ENCODE measurements around the gene DEDD. TPM values are rescaled to one million over a fixed set of nuclear protein-coding genes. Genes with fewer than 3 reads are reported as not detected.

DEDD gene
- total RNA-seq, 1 experiment from 2014 or later, result 32.8 TPM

DNA sequence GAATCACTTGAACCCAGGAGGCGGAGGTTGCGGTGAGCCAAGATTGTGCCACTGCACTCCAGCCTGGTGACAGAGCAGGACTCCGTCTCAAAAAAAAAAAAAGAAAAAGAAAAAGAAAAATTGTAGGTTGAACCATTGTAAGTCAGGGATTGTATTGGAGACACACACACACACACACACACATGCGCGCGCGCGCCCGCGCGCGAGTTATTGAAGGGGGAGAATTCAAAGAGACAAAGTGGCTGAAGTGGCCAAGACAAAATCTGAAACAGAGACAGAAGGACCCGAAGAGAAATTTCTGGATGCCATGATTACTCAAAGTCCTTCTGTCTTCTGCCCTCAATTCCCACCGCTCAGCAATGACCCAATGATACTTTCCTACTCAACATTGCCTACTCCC, 38.0 kb downstream of the DEDD start:
- Histone ChIP-seq H3K27me3 (ENCODE audit: insufficient read depth, low read length) (no peaks in the 10 kb centered on the region), H3K4me1 (ENCODE audit: control insufficient read depth in 1 of 2, insufficient read depth in 2 of 2, low read length in 2 of 2) (peaks cover 10 to 53% of the 10 kb centered on the region in 2 experiments), H3K9me3 (ENCODE audit: control insufficient read depth in 1 of 2, insufficient read depth in 1 of 2, low read depth in 1 of 2, low read length in 2 of 2) (no peaks in the 10 kb centered on the region), H3K4me3 (replicated peaks in 1 of 2; ENCODE audit: low read depth in 1 of 2, low read length in 2 of 2) (no peak overlapping the region), H3K9me2 (ENCODE audit: insufficient read depth) (no peaks in the 10 kb centered on the region), H2AFZ (ENCODE audit: low read depth, low read length, poor library complexity, severe bottlenecking) (no peak overlapping the region), H4K20me1 (ENCODE audit: insufficient read depth) (no peaks in the 10 kb centered on the region), H3K4me2 (ENCODE audit: low read length) (no peak overlapping the region), H3K27ac (ENCODE audit: low read depth, low read length) (no peak overlapping the region), H3K79me2 (ENCODE audit: insufficient read depth, low read length) (no peaks in the 10 kb centered on the region), H3K36me3 (ENCODE audit: control insufficient read depth in 1 of 2, insufficient read depth in 2 of 2, low read length in 2 of 2) (peaks cover 0 to under 1% of the 10 kb centered on the region in 2 experiments; a peak in 1 of 4 replicates), H3K9ac (ENCODE audit: low read length) (no peak overlapping the region)
- DNase-seq (ENCODE audit: low read depth, low spot score) (no peak), ATAC-seq (no peak)
- BruUV-seq (replicated peaks), result no TSS peak
- TF ChIP-seq, protein P1, sequence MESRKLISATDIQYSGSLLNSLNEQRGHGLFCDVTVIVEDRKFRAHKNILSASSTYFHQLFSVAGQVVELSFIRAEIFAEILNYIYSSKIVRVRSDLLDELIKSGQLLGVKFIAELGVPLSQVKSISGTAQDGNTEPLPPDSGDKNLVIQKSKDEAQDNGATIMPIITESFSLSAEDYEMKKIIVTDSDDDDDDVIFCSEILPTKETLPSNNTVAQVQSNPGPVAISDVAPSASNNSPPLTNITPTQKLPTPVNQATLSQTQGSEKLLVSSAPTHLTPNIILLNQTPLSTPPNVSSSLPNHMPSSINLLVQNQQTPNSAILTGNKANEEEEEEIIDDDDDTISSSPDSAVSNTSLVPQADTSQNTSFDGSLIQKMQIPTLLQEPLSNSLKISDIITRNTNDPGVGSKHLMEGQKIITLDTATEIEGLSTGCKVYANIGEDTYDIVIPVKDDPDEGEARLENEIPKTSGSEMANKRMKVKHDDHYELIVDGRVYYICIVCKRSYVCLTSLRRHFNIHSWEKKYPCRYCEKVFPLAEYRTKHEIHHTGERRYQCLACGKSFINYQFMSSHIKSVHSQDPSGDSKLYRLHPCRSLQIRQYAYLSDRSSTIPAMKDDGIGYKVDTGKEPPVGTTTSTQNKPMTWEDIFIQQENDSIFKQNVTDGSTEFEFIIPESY (IDR thresholded peaks at IDR 0.05; ENCODE audit: extremely low read depth, insufficient replicate concordance, low read length), result no peak
- TF ChIP-seq CEBPB (IDR thresholded peaks at IDR 0.05; ENCODE audit: low read depth) (no peak), SIN3A (IDR thresholded peaks at IDR 0.05; ENCODE audit: low read depth) (no peak)
- ChIA-PET CTCF (interaction anchor here (1.0 kb wide), 1 partner anchor 23 kb away, joined by 3 read pairs; no protein-coding TSS in a partner anchor), RAD21 (ENCODE audit: low non-redundant PET in 1 of 2, low total read pairs in 2 of 2, uncharacterized antibody in 2 of 2, unreplicated experiment in 2 of 2) (no interaction called here), POLR2A (no interaction called here)
- intact Hi-C loops (cut with micrococcal nuclease), result no loop called here

DNA sequence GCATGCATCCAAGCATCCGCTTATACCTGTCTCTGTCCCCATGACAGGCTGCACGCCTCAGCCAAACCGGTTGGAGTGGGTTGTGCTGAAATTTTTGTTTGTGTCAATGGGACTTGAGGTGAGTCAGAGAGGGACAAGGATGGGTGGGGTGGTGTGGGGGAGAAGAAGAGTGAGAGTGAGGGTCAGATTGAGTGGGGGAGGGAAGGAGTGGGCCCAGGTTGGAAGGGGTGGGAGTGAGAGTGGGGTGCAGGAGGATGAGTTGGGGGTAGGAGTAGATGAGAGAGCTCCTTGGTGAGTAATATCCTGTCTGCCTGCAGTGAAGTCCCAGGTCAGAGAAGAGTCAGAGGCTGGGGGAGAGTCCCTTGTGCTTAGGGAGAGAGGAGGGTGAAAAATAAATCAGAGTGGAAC, 39.8 kb downstream of the DEDD start:
- Histone ChIP-seq H3K79me2 (ENCODE audit: insufficient read depth, low read length) (no peaks in the 10 kb centered on the region), H3K27ac (ENCODE audit: low read depth, low read length) (no peak overlapping the region), H3K27me3 (ENCODE audit: insufficient read depth, low read length) (no peaks in the 10 kb centered on the region), H3K4me1 (ENCODE audit: control insufficient read depth in 1 of 2, insufficient read depth in 2 of 2, low read length in 2 of 2) (peaks cover 14 to 62% of the 10 kb centered on the region in 2 experiments), H3K4me2 (ENCODE audit: low read length) (peak overlapping the region; percentile 69), H4K20me1 (ENCODE audit: insufficient read depth) (no peaks in the 10 kb centered on the region), H3K9ac (ENCODE audit: low read length) (peak overlapping the region; percentile 27; the same call in 1 of the 2 replicates), H2AFZ (ENCODE audit: low read depth, low read length, poor library complexity, severe bottlenecking) (no peak overlapping the region), H3K36me3 (ENCODE audit: control insufficient read depth in 1 of 2, insufficient read depth in 2 of 2, low read length in 2 of 2) (no peaks in the 10 kb centered on the region), H3K9me2 (ENCODE audit: insufficient read depth) (no peaks in the 10 kb centered on the region), H3K9me3 (ENCODE audit: control insufficient read depth in 1 of 2, insufficient read depth in 1 of 2, low read depth in 1 of 2, low read length in 2 of 2) (no peaks in the 10 kb centered on the region), H3K4me3 (replicated peaks in 1 of 2; ENCODE audit: low read depth in 1 of 2, low read length in 2 of 2) (peak overlapping the region in 1 of 2 experiments; percentile 22; a peak in 2 of 4 replicates)
- TF ChIP-seq EZH2phosphoT487 (IDR thresholded peaks at IDR 0.05; ENCODE audit: borderline replicate concordance), result no peak
- no peak for TF ChIP-seq JUND (IDR thresholded peaks at IDR 0.05)
- TF ChIP-seq EZH2 (IDR thresholded peaks at IDR 0.05), result no peak
- TF ChIP-seq, protein P2, sequence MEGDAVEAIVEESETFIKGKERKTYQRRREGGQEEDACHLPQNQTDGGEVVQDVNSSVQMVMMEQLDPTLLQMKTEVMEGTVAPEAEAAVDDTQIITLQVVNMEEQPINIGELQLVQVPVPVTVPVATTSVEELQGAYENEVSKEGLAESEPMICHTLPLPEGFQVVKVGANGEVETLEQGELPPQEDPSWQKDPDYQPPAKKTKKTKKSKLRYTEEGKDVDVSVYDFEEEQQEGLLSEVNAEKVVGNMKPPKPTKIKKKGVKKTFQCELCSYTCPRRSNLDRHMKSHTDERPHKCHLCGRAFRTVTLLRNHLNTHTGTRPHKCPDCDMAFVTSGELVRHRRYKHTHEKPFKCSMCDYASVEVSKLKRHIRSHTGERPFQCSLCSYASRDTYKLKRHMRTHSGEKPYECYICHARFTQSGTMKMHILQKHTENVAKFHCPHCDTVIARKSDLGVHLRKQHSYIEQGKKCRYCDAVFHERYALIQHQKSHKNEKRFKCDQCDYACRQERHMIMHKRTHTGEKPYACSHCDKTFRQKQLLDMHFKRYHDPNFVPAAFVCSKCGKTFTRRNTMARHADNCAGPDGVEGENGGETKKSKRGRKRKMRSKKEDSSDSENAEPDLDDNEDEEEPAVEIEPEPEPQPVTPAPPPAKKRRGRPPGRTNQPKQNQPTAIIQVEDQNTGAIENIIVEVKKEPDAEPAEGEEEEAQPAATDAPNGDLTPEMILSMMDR (IDR thresholded peaks at IDR 0.05 in 2 of 3, conservative IDR thresholded peaks at IDR 0.05 in 1 of 3; ENCODE audit: borderline replicate concordance in 1 of 3, insufficient read depth in 1 of 3, low read depth in 2 of 3, low read length in 2 of 3), result no peak
- TF ChIP-seq CEBPB (IDR thresholded peaks at IDR 0.05; ENCODE audit: low read depth), result no peak
- TF ChIP-seq, protein P1 (IDR thresholded peaks at IDR 0.05; ENCODE audit: extremely low read depth, insufficient replicate concordance, low read length), result no peak
- TF ChIP-seq, protein P3, sequence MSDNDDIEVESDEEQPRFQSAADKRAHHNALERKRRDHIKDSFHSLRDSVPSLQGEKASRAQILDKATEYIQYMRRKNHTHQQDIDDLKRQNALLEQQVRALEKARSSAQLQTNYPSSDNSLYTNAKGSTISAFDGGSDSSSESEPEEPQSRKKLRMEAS (IDR thresholded peaks at IDR 0.05), result no peak
- TF ChIP-seq POLR2AphosphoS5 (IDR thresholded peaks at IDR 0.05; ENCODE audit: low read depth, low read length), result no peak
- TF ChIP-seq ZNF274 (IDR thresholded peaks at IDR 0.05; ENCODE audit: low read depth, low read length), result no peak
- ChIA-PET RAD21 (ENCODE audit: low non-redundant PET in 1 of 2, low total read pairs in 2 of 2, uncharacterized antibody in 2 of 2, unreplicated experiment in 2 of 2) (no interaction called here), CTCF (interaction anchor here (0.6 kb wide), 1 partner anchor 71 kb away, joined by 3 read pairs; no protein-coding TSS in a partner anchor), POLR2A (interaction anchor here (0.8 to 1.4 kb wide), 2 partner anchors 9 to 47 kb away, joined by 3 read pairs; partner anchors contain the start of gene USF1)
- ATAC-seq, result peak; percentile 64
- intact Hi-C loops (cut with micrococcal nuclease), result no loop called here
- DNase-seq (ENCODE audit: low read depth, low spot score), result no peak
- no TSS peak for BruUV-seq (replicated peaks)

Data from HCT116 (cell line).